Measurements from ENCODE around the gene ZNF568.

GRCh38 chr19:36972571-36972970 is 56.4 kb downstream of the ZNF568 start:
- TF ChIP-seq POLR2AphosphoS5 (IDR thresholded peaks at IDR 0.05; ENCODE audit: borderline replicate concordance, low read depth, low read length) (no peak), EZH2 (IDR thresholded peaks at IDR 0.05) (no peak), FOXP2 (optimal IDR thresholded peaks at IDR 0.05; ENCODE audit: control extremely low read depth, extremely low read length, insufficient read depth) (no peak)

Measured in SK-N-MC (cell line).